Measurements from ENCODE around the gene MSH5. TPM values are rescaled to one million over a fixed set of nuclear protein-coding genes. Genes with fewer than 3 reads are reported as not detected.

Gene MSH5
- total and polyA plus RNA-seq, 2 donors (not counting 1 experiment from before 2014, with no cell fraction given), result 4.3 to 6.0 TPM

GRCh38 chr6:31794294-31794865 lies 54.6 kb downstream of the MSH5 start:
- H2AFZ ChIP-seq (ENCODE audit: low read length), result no peak overlapping the region
- peak; percentile 44 to 49 for DNase-seq (ENCODE audit: low read depth in 2 of 2)
- no peaks in the 10 kb centered on the region for H3K27me3 ChIP-seq (ENCODE audit: control insufficient read depth, insufficient read depth, low read length)
- peaks cover 2% of the 10 kb centered on the region for H3K36me3 ChIP-seq (ENCODE audit: control insufficient read depth, insufficient read depth, low read length)
- peak overlapping the region; percentile 95 for H3K27ac ChIP-seq (ENCODE audit: insufficient read depth, low read length)
- no peak for TF ChIP-seq EZH2 (IDR thresholded peaks at IDR 0.05; ENCODE audit: low read length, missing control alignments)
- no peak for TF ChIP-seq CTCF (conservative IDR thresholded peaks at IDR 0.05 in 1 of 2, IDR thresholded peaks at IDR 0.05 in 1 of 2; ENCODE audit: low read depth in 1 of 2, low read length in 2 of 2)
- H3K79me2 ChIP-seq (ENCODE audit: control insufficient read depth, insufficient read depth, low read length), result peaks cover 20% of the 10 kb centered on the region
- H3K4me3 ChIP-seq (replicated peaks in 1 of 4; ENCODE audit: control extremely low read depth in 1 of 4, insufficient read depth in 1 of 4, low read depth in 3 of 4, low read length in 4 of 4), result peak overlapping the region; percentile 93 to 97 (median 94)
- peak overlapping the region; percentile 97 for H3K4me2 ChIP-seq (ENCODE audit: extremely low read depth, insufficient read depth, low read length)
- no peaks in the 10 kb centered on the region for H3K4me1 ChIP-seq (ENCODE audit: control insufficient read depth, extremely low read depth, insufficient read depth, low read length)
- no peaks in the 10 kb centered on the region for H4K20me1 ChIP-seq (ENCODE audit: control insufficient read depth, extremely low read depth, insufficient read depth, low read length)
- H3K9me3 ChIP-seq (ENCODE audit: control insufficient read depth, insufficient read depth, low read depth, low read length), result no peaks in the 10 kb centered on the region
- peak overlapping the region; percentile 97 for H3K9ac ChIP-seq (ENCODE audit: insufficient read depth, low read length)

GRCh38 chr6:31794866-31795615 lies 55.2 kb downstream of the MSH5 start:
- Histone ChIP-seq H3K27ac (ENCODE audit: insufficient read depth, low read length) (peak overlapping the region; percentile 95), H3K4me2 (ENCODE audit: extremely low read depth, insufficient read depth, low read length) (peak overlapping the region; percentile 97), H3K9ac (ENCODE audit: insufficient read depth, low read length) (peak overlapping the region; percentile 97), H3K36me3 (ENCODE audit: control insufficient read depth, insufficient read depth, low read length) (peaks cover 1% of the 10 kb centered on the region), H3K79me2 (ENCODE audit: control insufficient read depth, insufficient read depth, low read length) (peaks cover 20% of the 10 kb centered on the region), H2AFZ (ENCODE audit: low read length) (peak overlapping the region; percentile 38), H3K4me3 (replicated peaks in 1 of 4; ENCODE audit: control extremely low read depth in 1 of 4, insufficient read depth in 1 of 4, low read depth in 3 of 4, low read length in 4 of 4) (peak overlapping the region; percentile 93 to 97 (median 94)), H3K9me3 (ENCODE audit: control insufficient read depth, insufficient read depth, low read depth, low read length) (no peaks in the 10 kb centered on the region), H4K20me1 (ENCODE audit: control insufficient read depth, extremely low read depth, insufficient read depth, low read length) (no peaks in the 10 kb centered on the region), H3K27me3 (ENCODE audit: control insufficient read depth, insufficient read depth, low read length) (no peaks in the 10 kb centered on the region), H3K4me1 (ENCODE audit: control insufficient read depth, extremely low read depth, insufficient read depth, low read length) (no peaks in the 10 kb centered on the region)
- TF ChIP-seq CTCF (conservative IDR thresholded peaks at IDR 0.05 in 1 of 2, IDR thresholded peaks at IDR 0.05 in 1 of 2; ENCODE audit: low read depth in 1 of 2, low read length in 2 of 2) (no peak), EZH2 (IDR thresholded peaks at IDR 0.05; ENCODE audit: low read length, missing control alignments) (no peak)
- peak in 1 of 2 donors; percentile 52 for DNase-seq (ENCODE audit: low read depth in 2 of 2)

GRCh38 chr6:31795616-31796298 lies 56.0 kb downstream of the MSH5 start, which contains the start of gene VARS1:
TSS of gene VARS1 (minus strand) at chr6:31795752. CDS start at chr6:31795217, 535 bp downstream.
- Histone ChIP-seq H3K27me3 (ENCODE audit: control insufficient read depth, insufficient read depth, low read length) (no peaks in the 10 kb centered on the region), H2AFZ (ENCODE audit: low read length) (peak within 1 kb of the TSS; percentile 74), H3K9me3 (ENCODE audit: control insufficient read depth, insufficient read depth, low read depth, low read length) (no peaks in the 10 kb centered on the region), H4K20me1 (ENCODE audit: control insufficient read depth, extremely low read depth, insufficient read depth, low read length) (no peaks in the 10 kb centered on the region), H3K27ac (ENCODE audit: insufficient read depth, low read length) (peak within 1 kb of the TSS; percentile 95), H3K4me2 (ENCODE audit: extremely low read depth, insufficient read depth, low read length) (peak within 1 kb of the TSS; percentile 97), H3K36me3 (ENCODE audit: control insufficient read depth, insufficient read depth, low read length) (peaks cover 1% of the 10 kb centered on the region), H3K79me2 (ENCODE audit: control insufficient read depth, insufficient read depth, low read length) (peaks cover 20% of the 10 kb centered on the region), H3K4me3 (replicated peaks in 1 of 4; ENCODE audit: control extremely low read depth in 1 of 4, insufficient read depth in 1 of 4, low read depth in 3 of 4, low read length in 4 of 4) (peak within 1 kb of the TSS; percentile 93 to 97 (median 94)), H3K4me1 (ENCODE audit: control insufficient read depth, extremely low read depth, insufficient read depth, low read length) (no peaks in the 10 kb centered on the region), H3K9ac (ENCODE audit: insufficient read depth, low read length) (peak within 1 kb of the TSS; percentile 97)
- DNase-seq (ENCODE audit: low read depth in 2 of 2), result peak; percentile 86 to 91
- TF ChIP-seq CTCF (conservative IDR thresholded peaks at IDR 0.05 in 1 of 2, IDR thresholded peaks at IDR 0.05 in 1 of 2; ENCODE audit: low read depth in 1 of 2, low read length in 2 of 2) (peak; percentile 58 to 66), EZH2 (IDR thresholded peaks at IDR 0.05; ENCODE audit: low read length, missing control alignments) (no peak)

Data from fibroblast of lung (primary cell).